OCI-LY1 (cell line): ENCODE results near the gene PIK3R5.

Experiments
- H2AFZ ChIP-seq: fragments of 200-600 bp; sonication (generic), shearing (Covaris generic); 2 replicates; pipeline ENCODE4 v1.6.0; 2014; ENCODE audit warnings: antibody characterized with exemption, mild to moderate bottlenecking, low read length
- H3F3A ChIP-seq: fragments of 200-600 bp; sonication (generic), shearing (Covaris generic); 2 replicates; pipeline ENCODE4 v1.6.0; 2014; ENCODE audit warnings: mild to moderate bottlenecking, antibody characterized with exemption, low read length, moderate library complexity; ENCODE audit not compliant: insufficient read depth
- H3K27ac ChIP-seq: fragments of 200-600 bp; sonication (generic); 2 replicates; pipeline ENCODE4 v1.5.1; 2014; ENCODE audit warnings: low read length, mixed run types, mild to moderate bottlenecking, low read depth; ENCODE audit not compliant: poor library complexity, severe bottlenecking
- H3K27me3 ChIP-seq: fragments of 200-600 bp; sonication (generic); 2 replicates; pipeline ENCODE4 v1.6.0; 2014; ENCODE audit warnings: antibody characterized with exemption, mild to moderate bottlenecking, low read length, moderate library complexity; ENCODE audit not compliant: insufficient read depth
- H3K36me3 ChIP-seq: fragments of 200-600 bp; sonication (generic); 2 replicates; pipeline ENCODE4 v1.6.1; 2014; ENCODE audit warnings: mild to moderate bottlenecking, antibody characterized with exemption, low read length, moderate library complexity, mixed read lengths; ENCODE audit not compliant: insufficient read depth
- H3K4me1 ChIP-seq: fragments of 200-600 bp; sonication (generic); 2 replicates; pipeline ENCODE4 v1.5.1; 2014; ENCODE audit warnings: mild to moderate bottlenecking, low read length, moderate library complexity; ENCODE audit not compliant: insufficient read depth, severe bottlenecking
- H3K4me2 ChIP-seq: fragments of 200-600 bp; sonication (generic), shearing (Covaris generic); 2 replicates; pipeline ENCODE4 v1.6.1; 2014; ENCODE audit warnings: low read length
- H3K4me3 ChIP-seq: fragments of 200-600 bp; sonication (generic); 2 replicates; pipeline ENCODE4 v1.5.1; 2014; ENCODE audit warnings: low read length, low read depth, mild to moderate bottlenecking, mixed read lengths; ENCODE audit not compliant: poor library complexity, severe bottlenecking
- H3K79me2 ChIP-seq: fragments of 200-600 bp; shearing (Covaris generic); 2 replicates; pipeline ENCODE4 v1.6.1; 2016; ENCODE audit warnings: mixed run types, low read length, mixed read lengths; ENCODE audit not compliant: insufficient read depth
- H3K9ac ChIP-seq: fragments of 200-600 bp; sonication (generic), shearing (Covaris generic); 2 replicates; pipeline ENCODE4 v1.6.1; 2014; ENCODE audit warnings: mild to moderate bottlenecking, low read length, mixed read lengths
- H3K9me2 ChIP-seq: fragments of 200-600 bp; sonication (generic), shearing (Covaris generic); 2 replicates; pipeline ENCODE4 v1.6.1; 2014; ENCODE audit warnings: low read depth, mild to moderate bottlenecking, low read length, mixed read lengths
- H3K9me3 ChIP-seq: fragments of 200-600 bp; shearing (Covaris generic); 2 replicates; pipeline ENCODE4 v1.6.1; 2014; ENCODE audit warnings: low read length, mixed read lengths
- H4K20me1 ChIP-seq: fragments of 200-600 bp; sonication (generic), shearing (Covaris generic); 2 replicates; pipeline ENCODE4 v1.6.0; 2016; ENCODE audit warnings: mild to moderate bottlenecking, low read length; ENCODE audit not compliant: insufficient read depth
- CTCF ChIP-seq: fragments of 200-600 bp; sonication (generic), shearing (Covaris generic); IDR thresholded peaks from 2 replicates; pipeline ENCODE4 v1.5.1; 2017; ENCODE audit warnings: mild to moderate bottlenecking, antibody characterized with exemption, low read length, moderate library complexity, mixed read lengths
- EZH2 ChIP-seq: fragments of 200-600 bp; sonication (generic), shearing (Covaris generic); IDR thresholded peaks from 2 replicates; pipeline ENCODE4 v1.8.0; 2017; ENCODE audit warnings: borderline replicate concordance, mixed run types, mild to moderate bottlenecking, antibody characterized with exemption, low read length, moderate library complexity, mixed read lengths

The PIK3R5 gene

GRCh38 chr17:8867361-8867981 lies 98.0 kb downstream of the PIK3R5 start, which contains the start of gene PIK3R6:
Gene PIK3R6 (minus strand): TSS chr17:8867674. CDS start chr17:8849794, 17,880 bp downstream.
- Histone ChIP-seq H3K9me2 (no peaks in the 10 kb centered on the region), H3F3A (no peaks in the 10 kb centered on the region), H3K79me2 (no peaks in the 10 kb centered on the region), H3K4me1 (no peaks in the 10 kb centered on the region), H3K27ac (no peak within 1 kb of the TSS), H2AFZ (no peak within 1 kb of the TSS), H3K9ac (no peak within 1 kb of the TSS), H4K20me1 (no peaks in the 10 kb centered on the region), H3K27me3 (no peaks in the 10 kb centered on the region; the same call in 1 of the 2 replicates), H3K9me3 (no peaks in the 10 kb centered on the region), H3K4me3 (no peak within 1 kb of the TSS), H3K4me2 (no peak within 1 kb of the TSS), H3K36me3 (no peaks in the 10 kb centered on the region)
- TF ChIP-seq EZH2 (no peak), CTCF (no peak)

GRCh38 chr17:8865811-8866210 lies 99.7 kb downstream of the PIK3R5 start:
- no peak for TF ChIP-seq EZH2
- TF ChIP-seq CTCF, result no peak
- Histone ChIP-seq H3K9me2 (no peaks in the 10 kb centered on the region), H3K4me2 (no peak overlapping the region), H3K36me3 (no peaks in the 10 kb centered on the region), H2AFZ (no peak overlapping the region), H3K4me3 (no peak overlapping the region), H3K4me1 (no peaks in the 10 kb centered on the region), H3K27me3 (no peaks in the 10 kb centered on the region; the same call in 1 of the 2 replicates), H3K27ac (no peak overlapping the region), H3K9ac (no peak overlapping the region), H3K79me2 (no peaks in the 10 kb centered on the region), H4K20me1 (no peaks in the 10 kb centered on the region), H3F3A (no peaks in the 10 kb centered on the region), H3K9me3 (no peaks in the 10 kb centered on the region)

- H3F3A ChIP-seq, result no peaks in the 10 kb centered on the region
- no peak overlapping the region for H3K4me3 ChIP-seq
- H3K9me2 ChIP-seq, result no peaks in the 10 kb centered on the region
- TF ChIP-seq EZH2 (no peak), CTCF (no peak)
- H3K79me2 ChIP-seq, result no peaks in the 10 kb centered on the region
- no peak overlapping the region for H3K27ac ChIP-seq
- no peak overlapping the region for H2AFZ ChIP-seq
- no peaks in the 10 kb centered on the region for H4K20me1 ChIP-seq
- H3K4me2 ChIP-seq, result no peak overlapping the region
- H3K9ac ChIP-seq, result no peak overlapping the region
- no peaks in the 10 kb centered on the region for H3K9me3 ChIP-seq
- no peaks in the 10 kb centered on the region for H3K4me1 ChIP-seq
- no peaks in the 10 kb centered on the region for H3K36me3 ChIP-seq
- no peaks in the 10 kb centered on the region; the same call in 1 of the 2 replicates for H3K27me3 ChIP-seq
Measured at GRCh38 chr17:8865385-8865784, 100.1 kb downstream of the PIK3R5 start.
